B cell (primary cell): ENCODE measurements around the gene RGS6. TPM values are rescaled to one million over a fixed set of nuclear protein-coding genes. Genes with fewer than 3 reads are reported as not detected.

Experiments
- ATAC-seq: fragments of 200-7000 bp; cut with Tn5 transposase; one replicate; pipeline ENCODE4 v1.10.0; 2021; ENCODE audit warnings: low read depth, mild to moderate bottlenecking, moderate number of reproducible peaks, moderate library complexity
- CTCF ChIA-PET: fragments of 350-600 bp; sonication (Branson Sonifier 250); formaldehyde crosslinking; loops from one replicate; lab custom pipeline; 2021; ENCODE audit warnings: antibody characterized with exemption, inconsistent platforms; lab: Charles Lee
- POLR2A ChIA-PET: fragments of 350-600 bp; sonication (Branson Sonifier 250); formaldehyde crosslinking; loops from one replicate; lab custom pipeline; 2021; ENCODE audit warnings: antibody characterized with exemption; lab: Charles Lee
- DNase-seq: peaks from one replicate; pipeline ENCODE4 v3.0.0; 2013
- H2AFZ ChIP-seq: 2 replicates; pipeline ENCODE4 v1.6.1; 2012; ENCODE audit warnings: mild to moderate bottlenecking, low read depth, low read length; ENCODE audit not compliant: insufficient read depth, poor library complexity, severe bottlenecking
- H3K27ac ChIP-seq, 2 donors: 1 replicate in 1 of 2; 2 replicates in 1 of 2; pipeline ENCODE4 v1.5.1; 2012 to 2013; ENCODE audit warnings: low read length in 2 of 2, mild to moderate bottlenecking in 2 of 2, moderate library complexity in 1 of 2
- H3K27me3 ChIP-seq, 4 experiments: fragments of 200-600 bp in 1 of 4; sonication (generic) in 1 of 4; replicated peaks in 1 of 4; 1 replicate in 2 of 4; 2 replicates in 2 of 4; pipeline versions ENCODE4 v1.6.1 to v1.7.0; 2013 to 2016; ENCODE audit warnings: low read length in 3 of 4, mild to moderate bottlenecking in 2 of 4, mixed read lengths in 1 of 4, moderate library complexity in 1 of 4; ENCODE audit not compliant: insufficient read depth in 4 of 4, control insufficient read depth in 3 of 4; ENCODE audit errors: control extremely low read depth in 1 of 4
- H3K36me3 ChIP-seq, 2 experiments: replicated peaks in 1 of 2; 1 replicate in 1 of 2; 2 replicates in 1 of 2; pipeline versions ENCODE4 v1.6.1 to v1.7.1; 2013; ENCODE audit warnings: low read length in 1 of 2; ENCODE audit not compliant: insufficient read depth in 2 of 2, control insufficient read depth in 1 of 2; ENCODE audit errors: control extremely low read depth in 1 of 2, extremely low read depth in 1 of 2
- H3K4me1 ChIP-seq, 2 donors: fragments of 200-600 bp in 1 of 2; sonication (generic) in 1 of 2; 1 replicate in 1 of 2; 2 replicates in 1 of 2; pipeline versions ENCODE4 v1.5.1 to v1.6.1; 2013 to 2017; ENCODE audit warnings: low read length in 2 of 2; ENCODE audit not compliant: control insufficient read depth in 2 of 2, insufficient read depth in 2 of 2
- H3K4me2 ChIP-seq: replicated peaks from 2 replicates; pipeline ENCODE3; 2012; ENCODE audit warnings: mild to moderate bottlenecking, low read depth, low read length; ENCODE audit not compliant: poor library complexity, severe bottlenecking
- H3K4me3 ChIP-seq, 5 experiments: fragments of 200-600 bp in 1 of 5; sonication (generic) in 1 of 5; 1 replicate in 3 of 5; 2 replicates in 2 of 5; pipeline versions ENCODE4 v1.5.1 to v1.7.0; 2011 to 2016; ENCODE audit warnings: low read length in 4 of 5, mild to moderate bottlenecking in 4 of 5, low read depth in 2 of 5, control low read depth in 1 of 5, moderate library complexity in 1 of 5; ENCODE audit not compliant: insufficient read depth in 1 of 5; ENCODE audit errors: control extremely low read depth in 1 of 5, extremely low read depth in 1 of 5
- H3K79me2 ChIP-seq: fragments of 200-600 bp; sonication (generic); one replicate; pipeline ENCODE4 v1.6.0; 2016; ENCODE audit warnings: low read length; ENCODE audit not compliant: control insufficient read depth, insufficient read depth
- H3K9ac ChIP-seq: fragments of 200-600 bp; sonication (generic); 2 replicates; pipeline ENCODE4 v1.6.1; 2017; ENCODE audit warnings: mild to moderate bottlenecking, low read length, moderate library complexity
- H3K9me3 ChIP-seq, 3 donors: one replicate each; pipeline versions ENCODE4 v1.6.1 to v1.7.1; 2013; ENCODE audit warnings: low read length in 2 of 3; ENCODE audit not compliant: control insufficient read depth in 2 of 3, insufficient read depth in 1 of 3; ENCODE audit errors: control extremely low read depth in 1 of 3
- H4K20me1 ChIP-seq: 2 replicates; pipeline ENCODE4 v1.6.0; 2012; ENCODE audit warnings: mild to moderate bottlenecking, low read length; ENCODE audit not compliant: insufficient read depth, control insufficient read depth, poor library complexity, severe bottlenecking
- H3K27ac Mint-ChIP-seq: one replicate; pipeline ENCODE4 v1.8.0; 2021; ENCODE audit warnings: mixed read lengths
- H3K27me3 Mint-ChIP-seq: one replicate; pipeline ENCODE4 v1.8.0; 2021; ENCODE audit warnings: mixed read lengths
- H3K4me1 Mint-ChIP-seq: one replicate; pipeline ENCODE4 v1.8.0; 2021; ENCODE audit warnings: mixed read lengths
- H3K4me3 Mint-ChIP-seq: one replicate; pipeline ENCODE4 v1.8.0; 2021; ENCODE audit warnings: mixed read lengths
- H3K9me3 Mint-ChIP-seq: one replicate; pipeline ENCODE4 v1.8.0; 2022; ENCODE audit warnings: mixed read lengths; ENCODE audit not compliant: insufficient read depth
- CTCF ChIP-seq: fragments of 200-600 bp; IDR thresholded peaks from one replicate; pipeline ENCODE4 v1.8.0; 2022; ENCODE audit warnings: antibody characterized with exemption, mild to moderate bottlenecking
- EZH2 ChIP-seq: IDR thresholded peaks from 2 replicates; pipeline ENCODE4 v1.6.1; 2012; ENCODE audit warnings: borderline replicate concordance, low read depth, mild to moderate bottlenecking, moderate library complexity, low read length; ENCODE audit not compliant: insufficient read depth, poor library complexity, severe bottlenecking
- WGBS: methylation state at CpG from one replicate; pipeline ENCODE4 v1.1.5; 2013; ENCODE audit warnings: missing lambda C conversion rate; ENCODE audit not compliant: insufficient coverage; 5-methylcytosine and 5-hydroxymethylcytosine counted together
- intact Hi-C: fragments of 100-400 bp; cut with micrococcal nuclease; formaldehyde crosslinking; loops from one replicate; pipeline ENCODE4 v1.10.0; 2022
- polyA plus RNA-seq: library from polyadenylated mRNA; depleted of rRNA; stranded (reverse); fragments of >200 nt; gene quantifications from 2 replicates; pipeline ENCODE4 v1.2.3, GENCODE V29; 2012
- total RNA-seq, 2 donors: library from RNA; stranded (reverse); fragments of 120-200 nt in 1 of 2; gene quantifications; 1 replicate in 1 of 2; 2 replicates in 1 of 2; pipeline versions ENCODE4 v1.2.3 to v1.2.4, GENCODE V29; 2013 to 2022

The RGS6 gene
- total and polyA plus RNA-seq, 2 donors (not counting 1 experiment from before 2014, with no cell fraction given) = 0.07 TPM; not detected in 1

- CTCF ChIA-PET = interaction anchor here (1.6 kb wide), 1 partner anchor 9 kb away, joined by 5 read pairs; no protein-coding TSS in a partner anchor
- DNase-seq = peak; percentile 49
- no peak overlapping the region for H3K27ac ChIP-seq
- peak overlapping the region; percentile 19 for H2AFZ ChIP-seq
- WGBS = 14% methylated on average over 1 of the region's 5 CpGs
- peak overlapping the region; percentile 1 for H3K27ac Mint-ChIP-seq
- H3K9me3 ChIP-seq = peaks cover 0 to 1% (median 0%) of the 10 kb centered on the region in 3 donors
- no peaks in the 10 kb centered on the region for H3K27me3 Mint-ChIP-seq
- peaks cover 40% of the 10 kb centered on the region for H3K4me1 Mint-ChIP-seq
- no peaks in the 10 kb centered on the region for H3K79me2 ChIP-seq
- H3K36me3 ChIP-seq = no peaks in the 10 kb centered on the region
- H3K27me3 ChIP-seq = no peaks in the 10 kb centered on the region
- H3K9me3 Mint-ChIP-seq = no peaks in the 10 kb centered on the region
- intact Hi-C loops = no loop called here
- peak overlapping the region; percentile 31 for H3K4me2 ChIP-seq
- no peak overlapping the region for H3K4me3 ChIP-seq
- H3K9ac ChIP-seq = no peak overlapping the region
- no peaks in the 10 kb centered on the region for H4K20me1 ChIP-seq
- ATAC-seq = no peak
- no peak overlapping the region for H3K4me3 Mint-ChIP-seq
- POLR2A ChIA-PET = no interaction called here
- TF ChIP-seq EZH2 (no peak), CTCF (no peak)
- peaks cover 29 to 32% of the 10 kb centered on the region in 2 donors for H3K4me1 ChIP-seq
Observed at GRCh38 chr14:72588521-72588920, 656.3 kb downstream of the RGS6 start.

- Histone ChIP-seq H4K20me1 (no peaks in the 10 kb centered on the region), H3K36me3 (no peaks in the 10 kb centered on the region), H3K27me3 (no peaks in the 10 kb centered on the region), H3K4me2 (no peak overlapping the region), H3K4me1 (peaks cover 36 to 39% of the 10 kb centered on the region in 2 donors), H3K79me2 (no peaks in the 10 kb centered on the region), H2AFZ (no peak overlapping the region), H3K9ac (no peak overlapping the region), H3K4me3 (no peak overlapping the region), H3K9me3 (peaks cover 0 to 1% (median 0%) of the 10 kb centered on the region in 3 donors), H3K27ac (no peak overlapping the region)
- H3K4me1 Mint-ChIP-seq = peaks cover 48% of the 10 kb centered on the region
- peak overlapping the region; percentile 13 for H3K4me3 Mint-ChIP-seq
- TF ChIP-seq EZH2 (no peak), CTCF (no peak)
- intact Hi-C loops = loop anchor here (10.0 kb wide), 1 partner anchor 305 kb away; the partner anchor contains the start of gene DPF3
- CTCF ChIA-PET = interaction anchor here (0.6 to 1.5 kb wide), 2 partner anchors 37 to 41 kb away, joined by 3 to 4 read pairs; no protein-coding TSS in a partner anchor
- POLR2A ChIA-PET = no interaction called here
- ATAC-seq = no peak
- no peaks in the 10 kb centered on the region for H3K27me3 Mint-ChIP-seq
- DNase-seq = no peak
- no peak overlapping the region for H3K27ac Mint-ChIP-seq
- no peaks in the 10 kb centered on the region for H3K9me3 Mint-ChIP-seq
Observed at GRCh38 chr14:72589652-72590051, 657.4 kb downstream of the RGS6 start.
